HG02759 (cell line): ENCODE data around the gene CACNA1C.

ENCODE experiments used
- ATAC-seq: cut with Tn5 transposase; IDR thresholded peaks from one replicate; pipeline ENCODE4 v1.9.1; 2021; ENCODE audit warnings: mild to moderate bottlenecking, moderate library complexity; ENCODE audit not compliant: unreplicated experiment

The CACNA1C gene

GRCh38 chr12:2268471-2269286 lies 215.9 kb downstream of the CACNA1C start:
- ATAC-seq = no peak

DNA sequence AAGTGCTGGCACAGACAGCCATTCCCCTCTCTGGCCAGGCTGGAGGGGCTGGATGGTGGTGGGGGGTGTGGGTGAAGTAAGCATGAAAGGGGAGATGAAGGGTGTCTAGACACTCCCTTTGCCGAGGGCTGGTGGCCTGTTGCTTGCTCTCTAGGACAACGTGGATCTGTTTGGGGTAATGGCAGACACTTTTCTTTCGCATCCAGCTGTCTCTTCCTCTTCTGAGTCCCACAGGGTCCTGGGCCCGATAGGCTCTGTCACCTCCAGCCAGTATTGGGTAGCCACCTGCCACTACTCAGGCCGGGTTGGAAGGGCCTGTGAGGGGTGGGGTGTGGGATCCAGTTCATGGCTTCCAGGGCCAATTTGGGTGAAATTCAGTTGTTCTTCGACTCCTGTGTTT lies 218.1 kb downstream of the CACNA1C start:
- ATAC-seq = no peak

DNA sequence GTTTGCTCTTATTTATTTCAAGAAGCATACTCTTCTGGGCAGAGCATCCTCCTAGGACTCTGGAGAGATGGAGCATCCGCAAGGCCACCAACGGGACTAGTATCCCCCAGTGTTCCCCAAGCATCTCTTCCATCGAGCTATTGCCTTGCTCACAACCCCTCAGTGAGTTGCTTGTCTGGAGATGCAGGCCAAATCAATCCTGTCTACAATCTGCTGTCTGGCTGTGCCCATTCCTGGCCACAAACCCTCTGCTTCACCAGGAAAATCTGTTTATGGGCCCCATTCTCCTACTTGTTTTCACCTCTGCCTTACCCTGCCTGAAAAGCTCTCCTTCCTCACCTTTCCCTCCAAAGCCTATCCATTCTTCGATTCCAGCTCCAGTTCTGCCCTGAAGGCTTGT lies 219.2 kb downstream of the CACNA1C start:
- no peak for ATAC-seq

- ATAC-seq = no peak
Measured at GRCh38 chr12:2273288-2273687, 220.5 kb downstream of the CACNA1C start.

- ATAC-seq = no peak
Measured at GRCh38 chr12:2273751-2274150, 221.0 kb downstream of the CACNA1C start.

- ATAC-seq = no peak
Measured at GRCh38 chr12:2274733-2275132, 221.9 kb downstream of the CACNA1C start.

DNA sequence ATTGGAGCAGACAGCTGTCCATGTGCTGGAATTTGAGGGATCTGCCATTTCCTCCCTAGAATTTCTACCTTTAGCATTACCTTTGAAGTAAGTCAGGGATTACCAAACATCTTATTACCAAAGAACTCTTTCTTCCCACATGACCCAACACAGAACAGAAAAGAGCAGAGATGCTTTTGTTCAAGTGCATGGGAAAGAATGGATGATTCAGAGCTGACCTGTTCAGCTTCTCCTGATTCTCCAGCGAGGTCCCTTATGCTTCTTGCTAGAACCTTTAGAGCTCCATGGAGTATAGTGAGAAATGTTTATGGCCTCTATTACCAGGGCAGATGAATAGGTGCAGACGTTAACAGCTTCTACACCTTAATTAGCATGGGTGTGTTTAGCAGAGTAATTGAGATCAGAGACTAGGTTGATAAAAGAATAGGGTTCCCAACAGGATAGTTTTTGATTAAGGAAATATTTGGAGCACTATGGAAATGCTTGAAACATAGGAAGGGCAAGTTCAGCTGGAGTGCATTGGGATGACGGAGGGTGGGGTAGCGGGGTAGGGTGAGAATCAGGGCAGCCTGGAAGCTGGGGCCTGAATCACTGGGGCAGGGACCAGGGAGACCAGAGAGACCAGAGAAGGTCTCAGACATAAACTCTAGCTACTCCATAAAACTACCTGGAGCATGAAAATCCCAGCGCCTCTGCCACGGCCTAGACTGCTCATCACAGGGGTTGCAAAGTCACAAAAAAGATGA lies 223.7 kb downstream of the CACNA1C start:
- no peak for ATAC-seq

GRCh38 chr12:2277492-2278155 lies 224.8 kb downstream of the CACNA1C start:
- no peak for ATAC-seq

DNA sequence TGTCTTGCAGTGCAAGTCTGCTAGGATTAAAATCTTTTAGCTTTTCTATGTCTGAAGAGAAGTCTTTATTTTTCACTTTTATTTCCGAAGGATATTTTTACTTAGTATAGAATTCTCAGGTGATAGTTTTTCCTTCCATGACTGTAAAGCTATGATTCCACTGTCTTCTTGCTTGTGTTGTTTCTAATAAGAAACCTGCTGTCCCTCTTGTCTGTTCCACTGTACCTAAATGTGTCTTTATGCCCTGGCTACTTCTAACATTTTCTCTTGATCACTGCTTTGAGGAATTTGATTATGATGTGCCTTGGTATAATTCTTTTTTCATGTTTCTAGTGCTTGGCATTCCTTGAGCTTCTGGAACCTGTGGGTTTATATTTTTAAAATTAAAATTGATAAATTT lies 228.7 kb downstream of the CACNA1C start:
- ATAC-seq = no peak

DNA sequence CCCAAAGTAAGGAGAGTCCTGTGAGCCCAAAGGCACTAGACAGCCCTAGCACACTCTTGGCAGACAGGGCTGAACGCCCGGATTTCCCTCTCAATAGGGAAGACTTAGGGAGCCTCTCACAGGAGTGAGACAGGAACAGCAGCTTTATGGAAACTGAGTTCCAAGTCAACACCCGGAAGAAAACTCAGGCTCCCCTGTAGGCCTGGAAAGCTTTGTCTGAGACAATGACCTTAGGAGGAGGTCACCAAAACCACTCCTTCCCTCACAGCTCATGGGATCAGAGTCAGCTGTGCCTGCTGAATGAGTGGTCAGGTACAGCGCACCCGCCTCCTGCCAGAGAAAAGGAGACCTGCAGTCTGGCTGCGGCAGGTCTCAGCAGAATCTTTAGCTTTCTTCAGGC lies 229.5 kb downstream of the CACNA1C start:
- ATAC-seq = no peak

DNA sequence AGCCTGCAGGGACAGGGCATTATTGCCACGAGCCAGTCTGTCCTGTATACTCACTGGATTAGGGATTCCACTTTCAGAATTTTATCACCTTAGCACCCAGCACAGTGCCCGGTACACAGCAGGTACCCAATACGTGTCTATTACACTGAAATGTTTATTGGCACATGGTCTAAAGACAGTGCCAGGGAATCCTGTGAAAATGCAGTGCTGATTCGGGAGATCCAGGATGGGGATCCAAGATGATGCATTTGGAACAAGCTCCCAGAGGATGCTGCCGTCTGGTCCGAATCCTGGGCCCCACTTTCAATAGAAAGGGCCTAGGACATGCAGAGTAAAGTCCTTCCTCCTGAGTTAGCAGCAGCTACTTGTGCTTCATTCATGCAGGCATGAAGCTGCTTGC lies 230.7 kb downstream of the CACNA1C start:
- no peak for ATAC-seq

DNA sequence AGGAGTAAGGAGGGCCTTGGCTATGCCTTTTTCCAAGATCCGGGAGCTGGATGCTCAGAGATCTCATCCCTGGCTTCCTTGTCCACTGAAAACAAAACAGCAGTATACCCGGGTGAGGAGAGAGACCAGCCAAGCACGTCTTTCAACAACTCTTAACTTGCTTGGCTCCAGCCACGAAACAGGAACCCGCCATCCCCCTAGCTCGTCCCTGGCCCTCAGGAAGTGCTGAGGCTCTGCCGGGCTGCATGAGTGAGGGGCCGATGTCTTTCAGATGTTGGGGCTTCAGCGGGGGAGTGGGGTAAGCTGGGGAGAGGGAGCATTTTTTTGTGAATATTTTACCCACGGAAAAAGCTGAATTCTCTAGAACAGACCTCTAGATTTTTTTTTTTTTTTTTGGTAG lies 231.1 kb downstream of the CACNA1C start:
- ATAC-seq = no peak

DNA sequence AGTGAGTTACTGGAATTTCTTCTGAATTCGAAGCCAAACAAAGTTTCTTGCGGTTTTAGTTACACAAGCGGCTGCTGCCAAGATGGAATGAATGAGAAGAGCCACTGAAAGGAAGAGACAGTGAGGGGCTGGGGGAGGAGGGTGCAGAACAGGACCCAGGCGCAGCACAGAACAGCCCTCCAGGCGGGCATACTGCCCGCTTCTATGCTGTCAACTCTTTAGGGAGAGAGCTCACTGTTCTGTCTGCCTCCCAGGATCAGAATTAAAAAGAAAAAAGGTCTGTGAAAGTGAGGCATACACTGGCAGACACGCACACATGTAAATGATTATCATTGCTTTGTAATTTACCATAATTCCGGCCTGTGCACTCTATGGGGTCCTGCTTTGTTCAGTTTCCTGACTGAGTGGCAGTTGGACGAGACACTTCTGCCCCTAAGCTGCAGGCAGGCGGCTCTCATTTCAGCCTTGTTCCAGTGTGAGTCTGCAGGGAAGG lies 231.6 kb downstream of the CACNA1C start:
- no peak for ATAC-seq

DNA sequence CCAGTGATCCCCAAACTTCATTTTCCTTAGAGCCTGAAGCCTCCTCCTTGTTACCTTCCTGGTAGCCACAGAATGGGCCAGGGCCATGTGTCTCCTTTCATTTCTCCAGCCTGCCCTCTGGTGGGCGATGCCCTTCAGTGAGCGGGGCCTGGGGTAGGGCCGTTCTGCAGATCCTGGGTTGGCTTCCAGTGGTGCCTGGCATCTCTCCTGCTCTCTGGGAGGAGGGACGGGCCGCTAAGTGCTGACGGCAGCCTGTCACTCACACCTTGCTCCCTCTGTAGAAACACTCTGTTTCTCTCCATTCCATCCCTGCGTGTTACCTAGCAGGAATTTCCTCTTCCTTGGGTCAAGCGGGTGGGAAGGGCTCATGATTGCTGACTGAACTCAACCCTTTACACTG lies 232.1 kb downstream of the CACNA1C start:
- no peak for ATAC-seq

- ATAC-seq = no peak
Measured at GRCh38 chr12:2285462-2285861, 232.7 kb downstream of the CACNA1C start.

DNA sequence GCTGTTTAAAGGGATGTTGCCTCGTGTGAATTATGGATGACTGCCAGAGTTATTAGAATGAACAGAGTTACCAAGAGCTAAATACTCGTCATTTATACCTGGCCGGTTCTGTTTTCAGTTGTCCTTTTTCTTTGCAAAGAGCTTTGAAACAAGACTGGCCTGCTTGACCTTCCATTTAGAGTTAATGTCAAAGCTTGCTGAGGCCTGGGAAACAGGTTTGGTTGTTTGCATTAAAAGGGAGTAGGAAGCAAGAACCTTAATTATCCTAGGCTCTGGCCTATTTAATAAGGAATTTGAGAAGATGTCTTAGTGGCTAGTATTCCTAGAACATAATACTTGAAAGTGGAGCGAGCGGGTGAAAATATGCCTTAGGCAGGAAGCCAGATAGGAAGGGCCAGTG lies 233.3 kb downstream of the CACNA1C start:
- ATAC-seq = no peak

GRCh38 chr12:2286461-2287131 lies 233.8 kb downstream of the CACNA1C start:
- ATAC-seq = no peak

GRCh38 chr12:2287151-2287550 lies 234.4 kb downstream of the CACNA1C start:
- ATAC-seq = no peak

DNA sequence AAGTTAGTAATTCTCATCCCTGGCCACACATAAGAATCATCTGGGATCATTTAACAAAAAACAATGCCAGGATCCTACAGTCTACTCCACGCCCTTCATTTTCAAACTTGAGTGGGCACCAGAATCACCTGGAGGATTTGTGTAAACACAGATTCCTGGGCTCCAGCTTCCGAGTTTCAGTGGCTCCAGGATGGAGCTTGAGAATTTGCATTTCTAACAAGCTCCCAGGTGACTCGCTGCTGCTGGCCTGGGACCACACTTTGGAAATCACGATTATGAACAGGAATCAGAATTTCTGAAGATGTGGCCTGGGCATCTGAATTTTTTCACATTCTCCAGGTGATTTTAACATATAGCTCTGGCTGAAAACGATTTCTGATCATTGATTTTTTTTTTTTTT lies 234.8 kb downstream of the CACNA1C start:
- no peak for ATAC-seq

DNA sequence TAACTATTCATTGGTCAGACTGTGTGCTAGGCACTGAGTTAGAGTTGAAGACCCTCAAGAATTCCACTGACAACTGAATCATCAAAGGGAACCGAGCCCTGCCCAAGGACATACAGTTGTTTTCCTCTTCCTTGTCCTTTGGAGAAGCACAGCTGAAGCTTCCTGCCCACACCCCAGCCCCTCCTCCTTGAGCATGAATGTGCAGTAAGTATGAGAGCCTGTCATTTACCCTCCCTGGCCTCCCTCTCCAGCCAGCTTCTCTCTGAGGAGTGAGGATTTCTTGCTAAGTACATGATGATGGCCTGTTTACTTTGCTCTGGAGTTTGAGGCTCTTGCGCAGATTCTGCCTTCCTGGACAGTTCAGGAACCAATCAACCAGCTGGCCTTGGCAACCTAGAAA lies 235.2 kb downstream of the CACNA1C start:
- ATAC-seq = no peak

DNA sequence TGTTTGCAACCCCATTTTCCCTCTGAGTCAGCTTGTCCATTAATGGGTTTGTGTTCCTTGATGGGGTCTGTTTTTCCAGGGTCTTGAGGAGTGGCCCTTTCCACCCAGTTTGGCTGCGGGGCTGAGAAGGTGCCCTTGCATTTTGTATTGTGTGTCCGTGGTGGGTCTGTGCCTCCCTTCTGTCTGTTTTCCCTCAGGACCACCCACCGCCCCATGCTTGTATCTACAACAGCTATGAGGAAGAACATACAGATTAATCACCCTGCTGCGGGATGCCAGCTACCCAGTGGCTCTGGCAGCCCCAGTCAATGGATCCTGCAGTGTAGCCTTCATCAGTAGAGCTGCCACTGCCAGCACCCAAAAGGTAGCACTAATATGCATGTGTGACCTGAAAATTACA lies 235.7 kb downstream of the CACNA1C start:
- ATAC-seq = no peak
